ENCODE results near the gene NPFFR2.

DNA sequence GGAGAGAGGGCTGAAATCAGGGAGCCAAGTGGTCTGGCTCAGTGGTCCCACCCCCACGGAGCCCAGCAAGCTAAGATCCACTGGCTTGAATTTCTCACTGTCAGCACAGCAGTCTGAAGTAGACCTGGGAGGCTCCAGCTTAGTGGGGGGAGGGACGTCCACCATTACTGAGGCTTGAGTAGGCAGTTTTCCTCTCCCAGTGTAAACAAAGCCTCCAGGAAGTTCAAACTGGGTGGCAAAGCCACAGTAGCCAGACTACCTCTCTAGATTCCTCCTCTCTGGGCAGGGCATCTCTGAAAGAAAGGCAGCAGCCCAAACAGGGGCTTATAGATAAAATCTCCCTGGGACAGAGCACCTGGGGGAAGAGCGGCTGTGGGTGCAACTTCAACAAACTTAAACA is 88.1 kb downstream of the NPFFR2 start:
- TF ChIP-seq, protein P1, sequence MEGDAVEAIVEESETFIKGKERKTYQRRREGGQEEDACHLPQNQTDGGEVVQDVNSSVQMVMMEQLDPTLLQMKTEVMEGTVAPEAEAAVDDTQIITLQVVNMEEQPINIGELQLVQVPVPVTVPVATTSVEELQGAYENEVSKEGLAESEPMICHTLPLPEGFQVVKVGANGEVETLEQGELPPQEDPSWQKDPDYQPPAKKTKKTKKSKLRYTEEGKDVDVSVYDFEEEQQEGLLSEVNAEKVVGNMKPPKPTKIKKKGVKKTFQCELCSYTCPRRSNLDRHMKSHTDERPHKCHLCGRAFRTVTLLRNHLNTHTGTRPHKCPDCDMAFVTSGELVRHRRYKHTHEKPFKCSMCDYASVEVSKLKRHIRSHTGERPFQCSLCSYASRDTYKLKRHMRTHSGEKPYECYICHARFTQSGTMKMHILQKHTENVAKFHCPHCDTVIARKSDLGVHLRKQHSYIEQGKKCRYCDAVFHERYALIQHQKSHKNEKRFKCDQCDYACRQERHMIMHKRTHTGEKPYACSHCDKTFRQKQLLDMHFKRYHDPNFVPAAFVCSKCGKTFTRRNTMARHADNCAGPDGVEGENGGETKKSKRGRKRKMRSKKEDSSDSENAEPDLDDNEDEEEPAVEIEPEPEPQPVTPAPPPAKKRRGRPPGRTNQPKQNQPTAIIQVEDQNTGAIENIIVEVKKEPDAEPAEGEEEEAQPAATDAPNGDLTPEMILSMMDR (IDR thresholded peaks at IDR 0.05), result no peak
- no peak for TF ChIP-seq EP300 (IDR thresholded peaks at IDR 0.05)

Data from stomach (tissue), 4 donors.